Measurements from ENCODE around the gene PRPF39. TPM values are rescaled to one million over a fixed set of nuclear protein-coding genes. Genes with fewer than 3 reads are reported as not detected.

The PRPF39 gene
- total and polyA plus RNA-seq, 9 donors: 20.9 to 50.5 (median 29.2) TPM

DNA sequence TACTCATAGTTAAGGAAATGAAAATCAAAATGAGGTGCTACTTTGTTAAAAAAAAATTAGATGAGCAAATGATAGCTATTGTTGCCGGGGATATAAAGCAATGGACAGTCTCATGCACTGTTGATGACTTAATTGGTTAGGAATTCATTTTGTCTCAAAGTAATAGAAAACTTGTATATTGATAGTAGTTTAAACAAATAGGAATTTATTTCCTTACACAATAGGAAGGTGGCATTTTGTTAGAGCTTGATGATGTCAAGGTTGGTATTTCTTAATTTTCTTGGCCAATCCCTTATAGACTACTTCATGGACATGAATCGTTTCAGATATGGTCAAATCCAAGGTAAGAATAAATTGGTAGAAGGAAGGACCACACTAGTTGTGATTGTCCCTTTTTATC lies 7.8 kb downstream of the PRPF39 start:
- intact Hi-C loops (cut with DNase I): no loop called here
- H3K9me3 ChIP-seq: no peaks in the 10 kb centered on the region
- H3K4me1 ChIP-seq (ENCODE audit: insufficient read depth): no peaks in the 10 kb centered on the region
- H3K27me3 ChIP-seq: no peaks in the 10 kb centered on the region
- DNase-seq: no peak
- H3K4me3 ChIP-seq: no peak overlapping the region
- H3K36me3 ChIP-seq: no peaks in the 10 kb centered on the region
- TF ChIP-seq EP300 (IDR thresholded peaks at IDR 0.05): no peak
- TF ChIP-seq, protein P1, sequence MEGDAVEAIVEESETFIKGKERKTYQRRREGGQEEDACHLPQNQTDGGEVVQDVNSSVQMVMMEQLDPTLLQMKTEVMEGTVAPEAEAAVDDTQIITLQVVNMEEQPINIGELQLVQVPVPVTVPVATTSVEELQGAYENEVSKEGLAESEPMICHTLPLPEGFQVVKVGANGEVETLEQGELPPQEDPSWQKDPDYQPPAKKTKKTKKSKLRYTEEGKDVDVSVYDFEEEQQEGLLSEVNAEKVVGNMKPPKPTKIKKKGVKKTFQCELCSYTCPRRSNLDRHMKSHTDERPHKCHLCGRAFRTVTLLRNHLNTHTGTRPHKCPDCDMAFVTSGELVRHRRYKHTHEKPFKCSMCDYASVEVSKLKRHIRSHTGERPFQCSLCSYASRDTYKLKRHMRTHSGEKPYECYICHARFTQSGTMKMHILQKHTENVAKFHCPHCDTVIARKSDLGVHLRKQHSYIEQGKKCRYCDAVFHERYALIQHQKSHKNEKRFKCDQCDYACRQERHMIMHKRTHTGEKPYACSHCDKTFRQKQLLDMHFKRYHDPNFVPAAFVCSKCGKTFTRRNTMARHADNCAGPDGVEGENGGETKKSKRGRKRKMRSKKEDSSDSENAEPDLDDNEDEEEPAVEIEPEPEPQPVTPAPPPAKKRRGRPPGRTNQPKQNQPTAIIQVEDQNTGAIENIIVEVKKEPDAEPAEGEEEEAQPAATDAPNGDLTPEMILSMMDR (IDR thresholded peaks at IDR 0.05): no peak
- TF ChIP-seq POLR2A (IDR thresholded peaks at IDR 0.05): no peak
- 83 to 85% (median 84%) methylated on average over 2 of the region's 2 CpGs for WGBS, 3 donors
- no peak overlapping the region for H3K27ac ChIP-seq

DNA sequence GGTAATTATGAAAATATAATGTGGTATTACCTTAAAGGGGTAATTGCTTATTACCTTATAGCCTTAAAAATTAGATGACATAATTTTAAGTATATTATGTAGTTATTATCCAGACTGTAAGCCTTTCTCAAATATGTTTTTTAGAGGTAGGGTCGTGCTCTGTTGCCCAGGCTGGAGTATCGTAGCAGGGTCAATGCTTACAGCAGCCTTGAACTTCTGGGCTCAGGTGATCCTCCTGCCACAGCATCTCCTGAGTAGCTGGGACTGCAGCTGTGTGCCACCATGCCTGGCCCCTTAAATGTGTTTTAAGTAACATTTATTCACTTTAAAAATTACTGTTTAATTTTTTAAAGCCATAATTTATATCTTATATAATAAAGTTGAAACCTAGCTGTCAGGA lies 10.4 kb downstream of the PRPF39 start:
- no peaks in the 10 kb centered on the region for H3K27me3 ChIP-seq
- no peaks in the 10 kb centered on the region for H3K36me3 ChIP-seq
- H3K4me1 ChIP-seq (ENCODE audit: insufficient read depth): no peaks in the 10 kb centered on the region
- WGBS, 3 donors: 95 to 97% (median 96%) methylated on average over 2 of the region's 2 CpGs
- H3K9me3 ChIP-seq: no peaks in the 10 kb centered on the region
- TF ChIP-seq, protein P1 (IDR thresholded peaks at IDR 0.05): no peak
- no peak for TF ChIP-seq POLR2A (IDR thresholded peaks at IDR 0.05)
- no peak for TF ChIP-seq EP300 (IDR thresholded peaks at IDR 0.05)
- intact Hi-C loops (cut with DNase I): no loop called here
- no peak overlapping the region for H3K27ac ChIP-seq
- H3K4me3 ChIP-seq: no peak overlapping the region
- DNase-seq: no peak

DNA sequence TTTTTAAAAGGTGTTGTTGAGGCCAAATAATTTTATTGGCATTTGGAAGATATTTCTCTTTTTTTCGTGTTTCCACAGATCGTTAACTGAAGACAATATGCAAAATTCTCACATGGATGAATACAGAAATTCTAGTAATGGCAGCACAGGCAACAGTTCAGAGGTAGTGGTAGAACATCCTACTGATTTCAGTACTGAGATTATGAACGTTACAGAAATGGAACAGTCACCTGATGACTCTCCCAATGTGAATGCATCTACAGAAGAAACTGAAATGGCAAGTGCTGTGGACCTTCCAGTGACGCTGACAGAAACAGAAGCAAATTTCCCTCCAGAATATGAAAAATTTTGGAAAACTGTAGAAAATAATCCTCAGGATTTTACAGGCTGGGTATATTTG lies 11.2 kb downstream of the PRPF39 start:
- H3K9me3 ChIP-seq: no peaks in the 10 kb centered on the region

GRCh38 chr14:45096218-45096617 lies 12.3 kb downstream of the PRPF39 start:
- DNase-seq: no peak
- Histone ChIP-seq H3K4me1 (ENCODE audit: insufficient read depth) (no peaks in the 10 kb centered on the region), H3K27me3 (no peaks in the 10 kb centered on the region), H3K27ac (no peak overlapping the region), H3K36me3 (no peaks in the 10 kb centered on the region), H3K4me3 (no peak overlapping the region), H3K9me3 (no peaks in the 10 kb centered on the region)
- TF ChIP-seq, protein P1 (IDR thresholded peaks at IDR 0.05): no peak
- no peak for TF ChIP-seq POLR2A (IDR thresholded peaks at IDR 0.05)
- TF ChIP-seq EP300 (IDR thresholded peaks at IDR 0.05): no peak
- WGBS, 3 donors: 90 to 96% (median 94%) methylated on average over 4 of the region's 4 CpGs
- intact Hi-C loops (cut with DNase I): no loop called here

More for the DNA sequence above, 11.2 kb downstream of the PRPF39 start:
- Histone ChIP-seq H3K36me3 (no peaks in the 10 kb centered on the region), H3K4me3 (no peak overlapping the region), H3K4me1 (ENCODE audit: insufficient read depth) (no peaks in the 10 kb centered on the region), H3K27ac (no peak overlapping the region), H3K27me3 (no peaks in the 10 kb centered on the region)
- TF ChIP-seq EP300 (IDR thresholded peaks at IDR 0.05): no peak
- TF ChIP-seq, protein P1 (IDR thresholded peaks at IDR 0.05): no peak
- no peak for TF ChIP-seq POLR2A (IDR thresholded peaks at IDR 0.05)
- intact Hi-C loops (cut with DNase I): no loop called here
- DNase-seq: no peak
- 91 to 93% (median 93%) methylated on average over 4 of the region's 4 CpGs for WGBS, 3 donors

DNA sequence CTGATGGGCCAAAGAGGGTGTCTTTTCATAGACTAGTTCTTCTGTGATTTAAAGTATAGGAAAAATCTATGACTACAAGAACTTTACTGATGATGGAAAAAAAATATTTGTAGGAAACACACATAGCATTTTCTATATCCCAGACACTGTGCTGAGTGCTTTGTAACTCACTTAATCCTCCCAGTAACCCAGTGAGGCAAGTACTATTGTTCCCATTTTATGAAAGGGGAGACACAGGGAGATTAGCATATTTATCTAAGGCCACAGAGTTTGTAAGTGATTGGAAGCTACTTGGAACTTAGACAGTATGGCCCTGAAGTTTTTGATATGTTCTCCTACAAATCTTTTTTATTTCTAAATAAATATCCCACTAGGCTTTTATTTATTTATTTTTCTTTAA lies 19.9 kb downstream of the PRPF39 start:
- no peaks in the 10 kb centered on the region for H3K36me3 ChIP-seq
- no peaks in the 10 kb centered on the region for H3K4me1 ChIP-seq (ENCODE audit: insufficient read depth)
- TF ChIP-seq EP300 (IDR thresholded peaks at IDR 0.05): no peak
- TF ChIP-seq, protein P1 (IDR thresholded peaks at IDR 0.05): no peak
- no peak for TF ChIP-seq POLR2A (IDR thresholded peaks at IDR 0.05)
- no peaks in the 10 kb centered on the region for H3K27me3 ChIP-seq
- no peak overlapping the region for H3K27ac ChIP-seq
- H3K4me3 ChIP-seq: no peak overlapping the region
- no peaks in the 10 kb centered on the region for H3K9me3 ChIP-seq
- no peak for DNase-seq
- intact Hi-C loops (cut with DNase I): no loop called here

Data from ovary (tissue), 9 donors.